Right hindlimb (tissue), 1 donor: ENCODE data around the gene DNAI2.

Source experiments
- DNase-seq: peaks from one replicate; pipeline ENCODE4 v3.0.0-alpha.2; 2018

Gene DNAI2

DNA sequence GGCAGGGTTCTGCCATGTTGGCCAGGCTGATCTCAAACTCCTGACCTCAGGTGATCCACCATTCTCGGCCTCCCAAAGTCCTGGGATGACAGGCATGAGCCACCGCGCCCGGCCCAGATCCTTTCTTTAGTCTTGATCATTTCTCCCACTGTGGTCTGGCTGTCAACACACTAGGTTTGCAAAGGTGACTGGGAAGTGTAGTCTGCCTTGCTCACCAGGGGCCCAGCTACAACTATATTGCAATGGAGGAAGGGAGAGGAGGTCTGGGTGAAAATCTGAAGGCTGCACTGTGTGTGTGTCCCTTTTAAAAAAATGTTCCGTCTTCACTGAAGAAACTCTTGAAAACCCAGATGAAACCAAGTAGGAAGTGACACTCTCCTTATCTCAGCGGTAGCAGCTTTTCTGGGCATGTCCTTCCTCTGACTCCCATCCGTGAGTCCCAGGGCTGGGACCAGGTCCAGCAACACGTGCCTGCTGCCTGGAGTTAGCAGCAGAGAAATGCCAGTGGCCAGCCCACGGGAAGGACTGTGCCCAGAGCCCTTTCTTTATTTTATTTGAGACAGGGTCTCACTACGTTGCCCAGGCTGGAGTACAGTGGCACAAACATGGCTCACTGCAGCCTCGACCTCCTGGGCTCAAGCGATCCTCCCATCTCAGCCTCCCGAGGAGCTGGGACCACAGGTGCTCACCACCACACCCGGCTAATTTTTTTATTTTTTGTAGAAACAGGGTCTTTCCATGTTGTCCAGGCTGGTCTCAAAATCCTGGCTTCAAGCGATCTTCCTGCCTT, 34.1 kb downstream of the DNAI2 start:
- no peak for DNase-seq

DNA sequence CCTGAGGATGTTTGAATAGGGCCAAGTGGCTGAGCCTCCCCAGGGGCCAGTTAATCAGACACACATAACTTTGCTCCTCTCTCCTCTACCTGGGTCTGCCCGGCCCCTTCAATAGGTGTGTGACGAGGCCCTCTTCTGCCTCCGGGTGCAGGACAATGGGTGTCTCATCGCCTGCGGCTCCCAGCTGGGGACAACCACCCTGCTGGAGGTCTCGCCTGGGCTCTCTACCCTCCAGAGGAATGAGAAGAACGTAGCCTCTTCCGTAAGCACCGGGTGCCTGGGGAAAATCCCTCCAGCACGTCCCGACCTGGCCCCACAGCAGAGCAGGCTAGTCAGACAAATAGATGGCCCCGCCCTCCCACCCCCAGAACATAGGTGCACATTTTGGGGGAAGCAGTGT, 35.9 kb downstream of the DNAI2 start:
- DNase-seq: no peak

DNA sequence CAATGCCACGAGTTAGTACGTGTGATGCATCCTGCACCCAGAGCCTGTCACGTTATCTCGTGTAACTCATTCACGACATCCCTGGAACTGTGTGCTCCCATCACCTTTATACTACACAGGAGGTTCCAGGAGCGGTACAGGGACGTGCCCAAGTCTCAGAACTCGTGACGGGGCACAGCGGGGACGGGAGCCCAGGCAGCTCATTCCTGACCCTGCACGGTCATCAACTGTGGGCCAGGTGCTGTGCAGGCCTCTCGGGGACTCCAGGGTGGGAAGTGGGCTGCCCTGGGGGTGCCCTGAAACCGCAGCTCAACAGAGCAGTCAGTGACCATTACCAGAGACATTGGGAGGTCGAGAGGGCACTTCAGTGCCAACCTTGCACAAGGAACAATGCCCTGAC, 40.8 kb downstream of the DNAI2 start:
- no peak for DNase-seq

DNA sequence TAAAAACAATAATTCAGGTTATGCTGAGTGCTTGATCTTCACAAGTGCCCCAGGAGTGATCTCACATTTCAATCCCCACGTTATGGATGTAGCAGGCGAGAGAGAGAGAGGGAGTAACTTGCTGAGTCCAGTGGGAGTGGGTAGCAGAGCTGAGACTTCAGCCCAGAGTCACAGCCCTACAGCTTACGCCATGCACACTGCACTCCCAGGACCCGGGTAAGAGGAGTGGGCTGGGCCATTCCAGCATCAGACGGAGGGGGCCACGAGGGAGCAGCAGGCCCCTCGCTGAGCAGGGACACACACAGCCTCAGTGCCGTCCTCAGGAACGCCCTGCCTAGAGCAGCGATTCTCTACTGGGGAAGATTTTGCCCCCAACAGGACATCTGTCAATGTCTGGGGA, 42.2 kb downstream of the DNAI2 start:
- no peak for DNase-seq

DNA sequence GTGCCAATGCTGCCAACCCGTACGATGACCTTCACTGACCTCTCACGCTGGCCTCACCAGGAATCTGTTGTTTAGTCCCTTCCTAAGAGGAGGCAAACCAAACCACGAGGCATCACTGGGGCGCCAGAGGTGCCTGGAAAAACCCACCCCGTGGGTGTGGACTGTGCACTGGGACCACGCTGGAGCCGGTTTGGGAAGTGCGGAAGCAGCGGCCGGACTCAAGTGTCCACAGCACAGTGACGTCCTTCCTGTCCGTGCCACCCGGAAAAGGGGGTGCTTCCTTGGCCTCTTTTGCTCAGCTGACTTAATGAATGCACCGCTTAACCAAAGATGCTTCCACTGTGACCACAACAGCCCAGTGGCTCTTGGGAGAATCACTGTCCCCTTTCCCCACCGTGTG, 43.0 kb downstream of the DNAI2 start:
- DNase-seq: no peak

DNA sequence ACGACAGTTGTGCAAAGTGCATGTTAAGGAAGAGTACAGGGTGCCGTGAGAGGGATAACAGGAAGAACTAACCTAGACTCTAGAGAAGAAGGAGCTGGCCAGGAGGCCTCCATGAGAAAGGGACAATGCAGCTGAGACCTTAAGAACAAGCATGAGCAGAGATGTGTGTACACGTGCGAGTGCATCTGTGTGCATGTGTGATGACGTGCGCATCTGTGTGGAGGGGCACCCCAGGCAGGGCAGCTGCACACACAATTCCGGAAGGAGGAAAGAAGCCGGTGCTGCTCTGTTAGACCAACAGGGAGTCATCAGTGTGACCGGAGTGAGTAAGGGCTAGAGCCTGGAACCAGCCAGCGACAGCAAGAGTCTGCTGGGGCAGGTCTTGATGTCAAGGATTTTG, 44.4 kb downstream of the DNAI2 start:
- no peak for DNase-seq

DNA sequence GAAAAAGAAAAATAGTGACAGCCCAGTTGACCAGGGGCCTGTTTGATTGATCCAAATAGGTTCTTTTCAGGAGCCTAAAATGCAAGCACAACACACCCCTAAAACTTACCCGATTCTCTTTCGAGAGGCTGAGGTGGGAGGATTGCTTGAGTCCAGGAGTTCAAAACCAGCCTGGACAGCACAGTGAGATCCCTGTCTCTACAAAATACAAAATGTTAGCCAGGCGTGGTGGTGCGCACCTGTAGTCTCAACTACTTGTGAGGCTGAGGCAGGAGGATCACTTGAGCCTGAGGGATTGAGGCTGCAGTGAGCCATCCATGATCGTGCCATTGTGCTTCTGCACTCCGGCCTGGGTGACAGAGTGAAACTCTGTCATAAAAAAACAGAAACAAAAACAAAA, 50.5 kb downstream of the DNAI2 start:
- DNase-seq: no peak

DNA sequence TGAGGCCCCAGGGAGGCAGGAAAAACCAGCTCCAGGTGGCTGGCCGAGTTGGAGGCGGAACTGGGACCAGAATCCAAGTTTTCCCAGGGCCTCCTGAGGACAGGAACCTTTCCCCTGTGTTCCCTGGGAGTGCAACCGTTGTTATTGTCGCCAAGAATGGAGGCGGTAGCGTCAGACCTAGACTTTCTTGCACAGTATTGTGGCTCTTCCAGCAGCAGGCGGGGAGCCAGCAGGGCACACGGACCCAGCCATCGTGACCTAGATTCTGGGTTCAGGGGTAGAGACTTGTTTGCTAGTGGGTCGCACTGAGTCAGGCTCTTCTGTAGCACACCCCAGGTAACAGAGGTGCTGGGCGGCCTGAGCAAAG, 51.3 kb downstream of the DNAI2 start:
- no peak for DNase-seq

DNA sequence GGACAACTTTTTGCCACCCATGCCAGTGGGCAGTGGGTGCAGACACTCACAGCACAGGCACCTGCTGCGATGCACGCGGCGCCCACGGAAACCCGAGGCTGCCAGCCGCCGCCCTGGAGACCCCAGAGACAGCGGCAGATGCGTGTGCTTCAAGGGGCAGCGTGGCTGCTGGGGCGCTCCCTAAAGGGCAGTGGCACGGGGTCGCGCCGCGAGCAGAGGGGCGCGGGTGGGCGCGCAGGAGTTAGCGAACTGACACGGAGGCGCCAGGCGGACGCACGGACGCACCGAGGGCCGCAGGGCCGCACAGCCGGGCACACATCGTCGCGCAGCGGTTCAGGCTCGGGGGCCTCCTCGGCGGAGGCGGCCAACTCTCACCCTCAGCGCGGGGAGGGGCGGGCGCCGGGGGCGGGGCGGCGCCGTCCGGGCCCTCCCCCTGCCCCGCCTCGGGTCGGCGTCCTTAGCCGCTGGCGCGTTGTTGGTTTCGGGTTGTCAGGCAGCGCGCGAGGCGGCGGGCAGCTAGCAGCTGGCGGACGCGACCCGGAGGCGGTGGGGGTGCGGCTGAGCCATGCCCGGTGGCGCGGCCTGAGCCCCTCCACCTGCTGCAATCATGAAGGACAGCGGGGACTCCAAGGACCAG, 51.8 kb downstream of the DNAI2 start, which contains the start of gene KIF19:
TSS of gene KIF19 (plus strand) at position 484 of the 637 bp plus-strand sequence. CDS start at position 608, 124 bp downstream.
- DNase-seq: peak; percentile 70

DNA sequence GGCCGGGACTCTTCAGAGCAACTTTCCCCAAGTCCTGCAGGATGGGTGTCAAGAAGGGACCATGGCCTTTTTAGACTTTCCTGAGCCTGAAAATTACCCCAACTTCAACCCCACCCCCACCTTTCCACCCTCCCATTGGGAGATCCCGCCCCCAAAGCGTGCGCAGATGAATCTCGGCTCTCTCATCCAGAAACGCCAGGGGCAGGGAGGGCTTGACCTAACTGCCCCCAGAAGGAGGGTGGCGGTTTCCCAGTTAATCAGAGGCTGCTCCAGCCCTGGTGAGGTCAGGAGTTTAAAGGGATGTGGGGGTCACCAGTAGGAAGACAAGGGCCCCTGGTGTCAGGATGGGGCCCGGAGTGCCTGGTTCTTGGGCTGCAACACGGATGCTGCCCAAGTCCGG, 52.5 kb downstream of the DNAI2 start:
- no peak for DNase-seq

DNA sequence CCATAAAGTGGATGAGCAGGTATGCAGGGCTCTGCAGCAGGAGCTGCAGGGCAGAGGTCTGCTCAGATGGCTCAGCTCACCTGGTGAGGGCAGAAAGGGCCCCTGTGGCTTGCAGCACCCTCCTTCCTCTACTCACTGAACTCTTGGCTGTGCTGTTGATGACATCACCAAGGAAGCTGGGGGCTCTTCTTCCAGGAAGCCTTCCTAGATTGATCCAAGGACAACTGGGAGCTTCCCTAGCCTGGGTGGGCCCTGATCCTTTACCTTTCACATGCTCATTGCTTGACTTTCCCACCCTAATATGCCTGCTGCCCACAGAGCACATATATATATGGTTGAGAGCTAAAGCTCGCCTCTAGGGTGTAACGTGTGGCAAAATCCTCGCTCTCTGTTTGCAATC, 54.5 kb downstream of the DNAI2 start:
- no peak for DNase-seq

DNA sequence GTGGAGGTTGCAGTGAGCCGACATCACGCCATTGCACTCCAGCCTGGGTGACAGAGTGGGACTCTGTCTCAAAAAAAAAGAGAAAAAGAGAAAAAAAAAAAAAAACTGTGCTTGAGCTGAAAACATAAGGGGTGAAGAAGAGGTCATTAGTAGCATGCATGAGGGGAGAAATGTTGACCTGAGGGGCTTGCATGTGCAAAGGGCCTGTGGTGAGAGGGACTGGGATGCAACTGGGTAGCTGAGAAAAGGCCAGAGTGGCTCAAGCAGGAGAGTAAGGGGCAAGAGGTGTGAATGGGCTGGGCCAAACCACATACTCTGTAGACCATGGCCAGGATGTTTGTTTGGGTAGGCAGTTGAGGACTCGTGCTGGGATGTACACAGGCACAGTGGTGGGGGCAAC, 55.3 kb downstream of the DNAI2 start:
- no peak for DNase-seq

DNA sequence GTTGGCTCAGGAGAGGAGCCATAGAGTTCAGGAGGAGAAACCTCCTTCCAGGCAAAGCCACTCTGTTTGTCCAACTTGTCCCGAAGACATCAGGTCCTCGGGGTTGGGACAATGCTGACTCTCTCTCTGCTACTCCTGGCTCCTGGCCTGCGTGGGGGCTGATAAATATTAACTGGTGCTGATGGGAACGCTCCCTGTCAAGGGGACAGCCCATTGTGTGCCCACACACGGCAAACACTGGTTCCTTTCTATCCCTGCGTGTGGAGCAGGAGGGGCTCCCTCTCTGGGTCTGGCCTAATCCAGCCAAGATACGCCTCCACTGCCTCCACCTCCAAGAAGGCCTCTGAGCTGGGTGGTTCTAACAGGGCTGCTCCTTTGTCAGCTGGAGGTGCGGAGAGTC, 56.4 kb downstream of the DNAI2 start:
- no peak for DNase-seq

DNA sequence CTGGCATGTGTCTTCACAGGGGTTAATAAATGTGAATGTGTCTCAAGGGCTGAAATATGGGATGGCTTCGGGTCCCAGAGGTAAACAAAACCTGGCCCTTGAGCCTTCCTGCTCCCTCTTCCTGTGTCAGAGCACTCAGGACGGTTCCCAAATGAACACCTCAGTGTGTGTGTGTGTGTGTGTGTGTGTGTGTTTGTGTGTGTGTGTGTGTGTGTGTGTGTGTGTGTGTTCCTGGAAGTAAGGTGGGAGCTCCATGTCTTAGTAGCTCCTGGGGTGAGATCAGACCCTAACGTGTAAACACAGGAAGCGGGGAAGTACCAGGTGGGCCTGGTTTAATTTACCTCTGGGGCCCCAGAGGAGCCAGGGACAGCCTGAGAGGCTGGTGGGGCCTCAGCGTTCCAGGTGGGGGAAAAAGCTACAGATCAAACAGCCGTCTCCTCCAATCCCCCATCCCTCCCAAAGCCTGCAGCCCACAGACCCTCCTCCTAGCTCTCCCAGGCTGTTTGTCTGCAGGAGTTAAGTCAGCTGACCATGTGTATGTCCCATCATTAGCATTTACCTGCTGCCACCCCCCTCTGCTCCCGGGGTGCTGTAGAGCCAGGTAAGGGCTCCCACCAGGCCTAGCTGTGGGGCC, 58.1 kb downstream of the DNAI2 start:
- no peak for DNase-seq

DNA sequence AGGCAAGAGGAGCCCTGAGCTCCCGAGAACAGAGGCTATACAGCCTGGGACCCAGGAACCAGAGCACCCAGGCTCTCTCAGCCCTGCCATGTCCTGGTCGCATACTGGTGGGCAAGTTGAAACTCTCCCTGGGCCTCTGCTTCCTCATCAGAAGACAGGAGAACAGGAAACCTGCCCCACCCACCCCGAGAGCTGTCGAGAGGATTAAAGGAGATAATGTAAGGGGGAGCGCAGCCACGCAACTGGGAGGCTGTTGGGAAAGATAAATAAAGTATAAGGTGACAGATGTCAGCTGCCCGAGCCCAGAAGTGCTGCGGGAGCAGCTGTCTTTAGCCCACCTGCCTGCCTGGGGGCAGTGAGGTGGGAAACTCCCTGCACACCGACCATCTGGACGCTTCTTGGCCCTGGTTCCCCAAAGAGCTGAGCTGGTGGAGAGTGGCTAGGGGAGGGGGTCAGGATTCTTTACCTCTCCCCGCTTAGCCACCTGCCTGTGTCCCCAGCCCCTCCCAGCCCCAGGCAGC, 58.8 kb downstream of the DNAI2 start:
- no peak for DNase-seq

DNA sequence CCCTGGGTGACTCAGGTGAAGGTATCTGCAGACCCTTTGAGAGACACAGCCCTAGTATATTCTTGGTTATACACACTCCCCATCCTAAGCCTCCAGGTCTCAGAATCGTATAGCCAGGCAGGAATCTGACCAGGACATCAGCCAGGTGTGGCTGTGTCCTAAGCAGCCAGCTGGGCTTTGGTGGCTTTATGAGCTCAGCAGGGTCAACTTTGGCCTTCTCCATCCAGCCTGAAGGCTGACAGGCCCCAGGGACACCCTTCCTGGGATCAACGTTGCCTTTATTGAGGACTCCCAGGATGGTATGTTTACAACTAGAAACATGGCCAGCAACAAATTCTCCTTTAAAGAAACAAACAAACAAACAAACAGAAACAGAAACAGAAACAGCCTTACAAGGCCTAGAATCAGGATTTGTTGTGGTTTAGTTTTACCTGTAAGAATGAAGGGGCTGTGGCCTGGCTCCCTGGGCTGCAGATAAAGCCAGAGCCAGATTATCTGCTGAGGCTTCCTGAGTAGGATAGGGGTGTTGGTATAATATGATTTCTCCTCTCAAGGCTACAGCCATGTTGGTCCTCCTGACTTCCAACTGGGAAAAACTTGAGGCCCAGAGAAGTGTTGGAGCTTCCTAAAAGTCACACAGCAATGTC, 60.5 kb downstream of the DNAI2 start:
- DNase-seq: no peak

DNA sequence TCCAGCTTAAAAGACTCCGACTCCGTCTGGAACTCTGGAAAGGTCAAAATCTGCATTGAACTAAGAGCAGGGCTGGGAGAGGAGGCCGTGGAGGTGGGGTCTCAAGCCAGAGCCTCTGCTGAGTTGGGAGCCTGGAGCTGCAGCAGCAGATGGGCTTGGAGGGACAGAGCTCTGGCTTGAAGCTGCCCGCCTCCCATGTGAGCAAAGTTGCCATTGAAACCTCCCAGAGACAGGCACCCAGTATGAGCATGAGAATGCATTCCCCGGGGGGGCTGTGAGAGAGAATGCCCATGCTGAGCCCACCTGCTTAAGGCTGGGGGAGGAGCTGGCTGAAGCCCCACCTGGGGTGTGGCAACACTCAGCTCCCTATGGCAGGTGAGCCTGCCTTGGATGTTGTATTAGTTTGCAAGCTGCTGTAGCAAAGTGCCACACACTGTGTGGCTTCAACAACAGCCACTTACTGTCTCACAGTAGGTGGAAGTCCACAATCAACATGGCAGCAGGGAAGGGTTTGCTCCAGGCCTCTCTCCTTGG, 61.6 kb downstream of the DNAI2 start:
- DNase-seq: no peak

DNA sequence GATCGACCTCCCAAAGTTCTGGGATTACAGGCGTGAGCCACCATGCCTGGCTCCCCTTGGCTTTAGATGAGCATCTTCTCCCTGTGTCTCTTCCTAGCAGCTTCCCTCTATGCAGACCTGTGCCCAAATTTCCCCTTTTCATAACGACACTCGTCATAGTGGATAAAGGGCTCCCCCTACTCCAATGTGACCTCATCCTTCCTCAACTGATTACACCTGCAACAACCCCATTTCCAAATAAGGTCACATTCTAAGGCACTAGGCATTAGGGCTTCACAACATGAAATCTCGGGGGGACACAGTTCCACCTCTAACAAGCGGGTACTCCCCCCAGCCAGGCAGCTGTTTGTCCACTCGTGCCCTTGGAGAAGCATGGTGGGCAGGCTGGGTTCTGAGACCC, 62.3 kb downstream of the DNAI2 start:
- no peak for DNase-seq

DNA sequence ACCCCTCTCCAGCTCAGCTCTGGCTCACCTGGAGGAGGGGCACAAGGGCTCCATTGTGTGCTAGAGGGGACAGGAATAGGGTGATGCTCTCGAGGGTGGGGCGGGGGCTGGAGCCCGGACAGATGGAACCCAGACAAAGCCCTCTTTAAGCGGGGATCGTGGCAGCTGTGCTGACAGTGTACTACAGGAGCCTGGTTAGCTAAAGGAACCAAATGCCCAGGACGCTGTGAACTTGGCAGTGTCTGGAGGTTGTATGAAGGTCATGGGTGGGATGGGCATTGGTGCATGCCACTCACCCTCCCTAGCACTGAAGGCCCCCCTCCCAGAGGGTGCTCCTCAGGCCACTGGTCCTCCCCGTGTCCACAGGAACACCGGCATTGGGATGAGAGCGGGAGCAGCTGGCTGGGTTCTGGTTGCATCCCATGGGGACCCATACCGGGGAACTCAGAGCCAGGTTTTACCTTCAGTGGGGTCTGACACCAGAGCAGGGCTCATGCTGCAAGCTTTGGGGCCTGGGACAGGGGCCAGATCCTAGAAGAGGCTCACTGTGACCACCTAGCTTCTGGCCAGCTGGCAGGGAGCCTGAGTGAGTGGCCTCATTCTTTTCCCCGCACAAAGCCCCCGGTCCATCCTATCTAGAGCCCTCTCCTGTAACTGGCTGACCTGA, 63.9 kb downstream of the DNAI2 start:
- peak; percentile 52 for DNase-seq

DNA sequence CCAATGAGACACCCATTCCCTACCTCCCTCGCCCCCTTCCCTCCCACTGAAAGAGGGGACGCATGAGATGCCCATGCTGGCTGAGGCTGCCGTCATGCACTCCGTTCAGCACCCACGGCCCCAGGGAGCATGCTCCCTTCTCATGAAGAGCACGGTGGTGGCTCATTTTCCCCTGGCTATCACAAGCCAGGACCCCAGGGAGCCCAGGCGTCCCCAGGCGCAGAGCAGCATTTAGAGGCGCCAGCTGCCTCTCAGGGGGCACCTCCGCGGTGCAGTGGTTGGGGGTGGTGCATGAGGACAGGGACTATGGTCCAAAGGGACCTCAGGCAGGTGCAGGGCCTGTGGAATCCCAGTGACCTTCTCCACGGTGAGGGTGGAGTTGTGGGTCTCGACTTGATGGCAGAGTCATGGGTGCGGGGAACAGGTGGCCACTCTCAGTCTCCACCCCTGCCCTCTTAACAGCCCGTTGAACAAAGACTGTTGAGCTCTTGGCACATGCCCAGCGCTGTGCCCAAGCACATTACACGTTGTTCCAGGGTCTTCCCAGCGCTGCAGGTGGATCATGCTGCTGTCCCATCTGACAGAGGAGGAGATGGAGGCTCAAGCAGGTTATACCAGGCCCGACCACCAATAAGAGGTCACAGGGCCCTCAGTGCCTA, 65.6 kb downstream of the DNAI2 start:
- DNase-seq: no peak

DNA sequence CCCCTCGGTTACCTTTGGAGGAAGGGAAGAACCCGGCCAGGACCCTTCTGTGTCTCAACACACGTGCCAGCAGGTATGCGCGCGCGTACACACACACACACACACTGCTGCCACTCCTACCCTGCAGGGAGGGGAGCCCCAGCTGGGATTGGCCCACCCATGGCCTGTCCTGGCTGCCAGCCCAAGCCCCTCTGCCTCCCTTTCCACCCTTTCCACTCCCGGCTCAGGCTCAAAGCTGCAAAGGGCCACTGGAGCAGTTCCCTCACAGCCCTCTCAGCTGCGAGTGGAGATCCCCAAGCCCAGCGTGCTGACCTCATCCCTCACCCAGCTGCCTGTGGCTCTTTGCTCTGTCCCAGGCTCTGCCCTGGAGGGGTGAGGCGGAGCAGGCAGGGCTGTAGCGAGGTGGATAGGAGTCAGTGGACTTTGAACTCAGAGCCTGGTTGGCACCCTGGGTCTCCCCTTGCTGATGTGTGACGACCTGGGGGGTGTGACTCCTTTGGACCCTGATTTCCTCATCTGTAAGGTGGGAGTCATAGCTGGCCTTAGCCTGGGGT, 66.5 kb downstream of the DNAI2 start:
- DNase-seq: no peak

DNA sequence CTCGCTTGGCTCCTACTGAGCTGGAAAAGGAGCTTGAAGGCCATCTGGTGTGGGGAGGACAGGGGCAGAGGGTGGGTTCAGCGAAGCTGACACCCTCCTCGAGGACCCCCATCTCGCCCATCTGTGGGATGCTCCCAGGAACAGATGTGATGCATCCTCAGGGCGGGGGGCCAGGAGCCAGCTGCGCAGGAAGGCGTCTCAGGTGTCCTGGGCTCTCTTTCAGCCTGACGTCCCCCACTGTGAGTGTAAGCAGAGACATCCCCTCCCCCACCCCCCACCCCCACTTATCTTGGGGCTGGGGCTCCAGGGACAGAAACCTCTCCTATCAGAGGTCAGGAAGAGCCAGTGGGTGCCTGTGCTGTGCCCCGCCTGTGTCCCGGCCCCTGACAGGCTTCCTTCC, 68.2 kb downstream of the DNAI2 start:
- no peak for DNase-seq
